Measurements from ENCODE around the gene TPK1. TPM values are rescaled to one million over a fixed set of nuclear protein-coding genes. Genes with fewer than 3 reads are reported as not detected.

Gene TPK1
- total and polyA plus RNA-seq, 9 donors = 3.0 to 4.9 (median 3.4) TPM

DNA sequence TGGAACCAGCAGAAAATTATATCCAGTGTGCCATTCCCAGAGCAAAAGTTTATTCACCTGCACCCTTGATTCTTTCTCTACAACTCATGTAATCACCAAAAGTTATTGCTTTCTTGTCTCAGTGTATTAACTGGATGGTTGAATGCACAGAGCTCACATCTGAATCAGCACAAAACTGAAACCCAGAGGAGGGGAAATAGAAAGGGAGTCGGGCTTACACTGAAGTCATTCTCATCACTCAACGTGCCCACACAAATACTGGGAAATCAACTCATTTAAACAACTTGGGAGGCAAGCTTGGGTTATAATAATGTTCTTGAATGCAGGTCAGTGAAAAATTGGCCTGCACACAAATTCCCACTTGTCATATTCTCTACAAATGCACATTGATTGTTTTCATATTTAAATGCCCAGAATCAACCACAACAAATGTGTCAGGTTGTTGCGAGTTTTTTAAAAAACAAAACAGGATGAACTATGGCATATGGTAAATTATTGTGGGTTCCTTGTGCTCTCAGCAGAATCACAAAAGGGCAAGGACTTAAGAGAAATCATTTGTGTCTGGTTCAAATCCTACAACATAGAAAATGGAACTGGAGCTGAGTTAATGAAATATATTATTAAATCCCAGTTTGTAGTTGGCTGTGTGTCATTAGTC lies 306.5 kb downstream of the TPK1 start:
- Histone ChIP-seq H3K27ac (ENCODE audit: low read length) (no peak overlapping the region), H3K27me3 (ENCODE audit: control insufficient read depth, insufficient read depth, low read length) (no peaks in the 10 kb centered on the region), H3K9me3 (replicated peaks; ENCODE audit: control insufficient read depth, low read depth, low read length) (no peaks in the 10 kb centered on the region), H3K4me3 (ENCODE audit: low read length) (no peak overlapping the region), H3K4me1 (ENCODE audit: control insufficient read depth, insufficient read depth, low read length) (no peaks in the 10 kb centered on the region), H3K36me3 (ENCODE audit: control insufficient read depth, insufficient read depth, low read length) (no peaks in the 10 kb centered on the region)
- no peak for DNase-seq
- no CpG with 5 or more reads among the region's 3 CpGs for WGBS (ENCODE audit: insufficient coverage)

DNA sequence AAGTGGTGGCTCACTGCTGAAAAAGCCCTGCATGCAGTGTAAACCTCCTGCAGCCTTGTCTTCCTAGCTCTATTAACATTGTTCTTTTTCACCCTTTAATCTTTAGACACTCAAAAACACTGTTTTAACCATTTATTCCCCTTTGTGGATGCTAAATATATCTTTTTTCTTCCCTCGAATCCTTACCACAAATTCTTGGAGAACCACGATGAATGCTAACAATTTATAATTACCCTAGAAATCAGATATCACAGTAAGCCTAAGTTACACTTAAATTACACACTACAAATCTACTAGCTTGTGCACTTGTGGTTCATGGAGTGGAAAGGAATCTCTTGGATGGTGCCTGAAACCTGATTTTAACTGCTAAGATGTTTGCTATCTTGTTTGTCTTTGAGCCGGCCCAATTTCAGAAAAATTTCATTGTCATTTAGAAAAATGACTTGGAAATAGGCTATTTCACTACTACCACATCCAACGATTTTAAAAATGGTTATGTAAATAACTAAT lies 307.3 kb downstream of the TPK1 start:
- WGBS (ENCODE audit: insufficient coverage) = no CpG with 5 or more reads among the region's 4 CpGs
- H3K9me3 ChIP-seq (replicated peaks; ENCODE audit: control insufficient read depth, low read depth, low read length) = no peaks in the 10 kb centered on the region
- H3K27ac ChIP-seq (ENCODE audit: low read length) = no peak overlapping the region
- H3K4me3 ChIP-seq (ENCODE audit: low read length) = no peak overlapping the region
- H3K4me1 ChIP-seq (ENCODE audit: control insufficient read depth, insufficient read depth, low read length) = no peaks in the 10 kb centered on the region
- H3K36me3 ChIP-seq (ENCODE audit: control insufficient read depth, insufficient read depth, low read length) = no peaks in the 10 kb centered on the region
- no peaks in the 10 kb centered on the region for H3K27me3 ChIP-seq (ENCODE audit: control insufficient read depth, insufficient read depth, low read length)
- DNase-seq = no peak

DNA sequence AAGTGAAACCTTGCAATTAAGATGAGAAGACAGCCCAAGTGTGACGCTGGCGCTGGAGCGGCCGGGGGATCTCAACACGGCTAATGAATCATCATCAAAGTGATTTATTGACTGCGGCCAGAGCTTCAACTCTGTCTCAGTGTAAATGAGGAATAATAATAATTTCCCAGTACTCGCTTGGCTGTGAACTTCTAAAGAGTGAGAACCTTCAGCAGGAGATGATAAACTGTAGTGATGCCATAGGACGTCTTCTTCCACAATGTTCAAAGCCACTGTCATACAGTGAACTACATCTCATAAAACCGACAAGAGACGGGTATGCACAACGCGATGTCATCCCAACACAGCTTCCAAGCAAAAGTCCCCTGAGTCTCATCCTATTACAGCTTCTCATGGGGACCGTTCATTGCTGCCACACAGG lies 308.8 kb downstream of the TPK1 start:
- H3K4me3 ChIP-seq (ENCODE audit: low read length) = no peak overlapping the region
- no peaks in the 10 kb centered on the region for H3K36me3 ChIP-seq (ENCODE audit: control insufficient read depth, insufficient read depth, low read length)
- WGBS (ENCODE audit: insufficient coverage) = 52% methylated on average over 4 of the region's 13 CpGs
- H3K4me1 ChIP-seq (ENCODE audit: control insufficient read depth, insufficient read depth, low read length) = no peaks in the 10 kb centered on the region
- H3K27me3 ChIP-seq (ENCODE audit: control insufficient read depth, insufficient read depth, low read length) = no peaks in the 10 kb centered on the region
- H3K9me3 ChIP-seq (replicated peaks; ENCODE audit: control insufficient read depth, low read depth, low read length) = no peaks in the 10 kb centered on the region
- H3K27ac ChIP-seq (ENCODE audit: low read length) = no peak overlapping the region
- DNase-seq = no peak

DNA sequence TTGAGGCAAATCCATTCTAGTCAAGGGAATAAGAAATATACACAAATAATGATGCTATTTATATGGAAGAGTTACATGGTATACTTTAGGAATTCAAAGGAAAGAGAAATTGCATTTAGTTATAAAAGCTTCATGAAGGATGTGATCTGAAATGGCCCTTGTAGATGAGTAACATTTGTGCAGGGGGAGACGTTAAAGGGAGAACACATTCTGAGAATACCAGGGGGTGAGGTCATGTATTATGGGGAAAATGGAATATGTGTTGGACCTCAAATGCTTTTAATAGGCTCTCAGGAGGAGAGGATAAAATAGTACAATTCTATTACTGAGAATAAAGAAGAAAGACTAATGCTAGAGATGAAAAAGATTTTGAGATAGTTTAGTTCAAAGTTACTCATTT lies 309.9 kb downstream of the TPK1 start:
- no peak for DNase-seq
- 33% methylated on average over 1 of the region's 1 CpG for WGBS (ENCODE audit: insufficient coverage)
- H3K4me3 ChIP-seq (ENCODE audit: low read length) = no peak overlapping the region
- no peaks in the 10 kb centered on the region for H3K4me1 ChIP-seq (ENCODE audit: control insufficient read depth, insufficient read depth, low read length)
- no peaks in the 10 kb centered on the region for H3K27me3 ChIP-seq (ENCODE audit: control insufficient read depth, insufficient read depth, low read length)
- no peaks in the 10 kb centered on the region for H3K9me3 ChIP-seq (replicated peaks; ENCODE audit: control insufficient read depth, low read depth, low read length)
- no peaks in the 10 kb centered on the region for H3K36me3 ChIP-seq (ENCODE audit: control insufficient read depth, insufficient read depth, low read length)
- H3K27ac ChIP-seq (ENCODE audit: low read length) = no peak overlapping the region

DNA sequence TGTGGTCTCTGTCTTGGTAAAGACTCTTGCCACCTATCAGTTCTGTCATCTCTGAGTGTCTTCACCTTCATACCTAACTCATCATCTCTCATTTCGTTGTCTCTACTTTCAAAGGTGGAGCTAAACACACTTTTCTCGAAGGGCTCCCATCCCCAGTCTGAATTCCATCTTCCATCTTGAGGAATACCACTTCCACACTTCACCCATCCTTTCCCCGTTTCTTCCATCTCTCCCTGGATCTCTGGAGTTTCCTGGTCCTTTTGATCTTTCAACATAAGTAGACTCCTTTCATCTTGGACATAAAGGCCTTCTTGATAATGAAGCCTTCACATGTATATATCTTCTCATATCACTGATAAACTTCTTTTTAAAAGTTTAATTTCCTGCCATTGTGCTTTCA lies 311.6 kb downstream of the TPK1 start:
- Histone ChIP-seq H3K9me3 (replicated peaks; ENCODE audit: control insufficient read depth, low read depth, low read length) (no peaks in the 10 kb centered on the region), H3K27me3 (ENCODE audit: control insufficient read depth, insufficient read depth, low read length) (no peaks in the 10 kb centered on the region), H3K4me3 (ENCODE audit: low read length) (no peak overlapping the region), H3K27ac (ENCODE audit: low read length) (no peak overlapping the region), H3K36me3 (ENCODE audit: control insufficient read depth, insufficient read depth, low read length) (no peaks in the 10 kb centered on the region), H3K4me1 (ENCODE audit: control insufficient read depth, insufficient read depth, low read length) (no peaks in the 10 kb centered on the region)
- no peak for DNase-seq
- WGBS (ENCODE audit: insufficient coverage) = 95% methylated on average over 3 of the region's 3 CpGs

DNA sequence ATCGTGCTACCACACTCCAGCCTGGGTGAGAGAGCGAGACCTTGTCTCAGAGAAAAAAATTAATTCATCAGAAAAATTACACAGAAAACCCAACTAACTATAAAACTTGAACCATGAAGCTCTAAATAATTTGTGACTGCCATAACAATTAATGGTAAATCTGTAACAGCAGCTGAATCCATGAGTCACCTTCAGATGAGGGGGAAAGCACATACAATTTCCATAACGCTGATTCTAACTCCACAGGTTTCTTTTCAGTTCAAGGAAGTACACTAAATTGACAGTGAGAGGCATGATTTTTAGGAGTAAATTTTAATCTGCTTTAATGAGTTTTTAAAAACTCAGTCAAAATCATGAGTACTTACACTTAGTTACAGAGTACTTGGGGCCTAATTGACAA lies 312.2 kb downstream of the TPK1 start:
- no peak overlapping the region for H3K27ac ChIP-seq (ENCODE audit: low read length)
- no peaks in the 10 kb centered on the region for H3K36me3 ChIP-seq (ENCODE audit: control insufficient read depth, insufficient read depth, low read length)
- H3K4me1 ChIP-seq (ENCODE audit: control insufficient read depth, insufficient read depth, low read length) = no peaks in the 10 kb centered on the region
- H3K9me3 ChIP-seq (replicated peaks; ENCODE audit: control insufficient read depth, low read depth, low read length) = no peaks in the 10 kb centered on the region
- DNase-seq = no peak
- H3K27me3 ChIP-seq (ENCODE audit: control insufficient read depth, insufficient read depth, low read length) = no peaks in the 10 kb centered on the region
- no CpG with 5 or more reads among the region's 3 CpGs for WGBS (ENCODE audit: insufficient coverage)
- no peak overlapping the region for H3K4me3 ChIP-seq (ENCODE audit: low read length)

DNA sequence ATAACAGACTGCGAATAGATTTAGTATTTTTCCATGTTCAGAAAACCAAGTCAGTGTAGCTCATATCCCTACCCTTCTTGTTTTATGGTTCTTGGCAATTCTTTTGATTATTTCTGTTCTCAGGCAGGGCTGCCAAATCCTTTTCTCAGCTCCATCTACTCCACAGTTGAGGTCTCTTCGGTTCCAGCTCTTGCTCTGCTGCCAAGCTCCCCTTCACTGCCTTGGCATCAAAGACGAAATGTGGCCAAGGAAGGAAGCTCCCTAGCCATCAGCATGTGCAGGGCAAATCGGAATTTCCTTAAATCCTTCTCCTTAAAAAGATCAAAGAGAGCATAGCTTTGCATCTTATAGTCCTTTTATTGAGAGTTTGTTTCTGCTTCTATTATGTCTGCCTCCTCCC lies 315.9 kb downstream of the TPK1 start:
- WGBS (ENCODE audit: insufficient coverage) = no CpG with 5 or more reads among the region's 4 CpGs
- DNase-seq = peak; percentile 89
- no peaks in the 10 kb centered on the region for H3K9me3 ChIP-seq (replicated peaks; ENCODE audit: control insufficient read depth, low read depth, low read length)
- H3K27me3 ChIP-seq (ENCODE audit: control insufficient read depth, insufficient read depth, low read length) = no peaks in the 10 kb centered on the region
- no peak overlapping the region for H3K27ac ChIP-seq (ENCODE audit: low read length)
- no peaks in the 10 kb centered on the region for H3K4me1 ChIP-seq (ENCODE audit: control insufficient read depth, insufficient read depth, low read length)
- no peaks in the 10 kb centered on the region for H3K36me3 ChIP-seq (ENCODE audit: control insufficient read depth, insufficient read depth, low read length)
- H3K4me3 ChIP-seq (ENCODE audit: low read length) = no peak overlapping the region

DNA sequence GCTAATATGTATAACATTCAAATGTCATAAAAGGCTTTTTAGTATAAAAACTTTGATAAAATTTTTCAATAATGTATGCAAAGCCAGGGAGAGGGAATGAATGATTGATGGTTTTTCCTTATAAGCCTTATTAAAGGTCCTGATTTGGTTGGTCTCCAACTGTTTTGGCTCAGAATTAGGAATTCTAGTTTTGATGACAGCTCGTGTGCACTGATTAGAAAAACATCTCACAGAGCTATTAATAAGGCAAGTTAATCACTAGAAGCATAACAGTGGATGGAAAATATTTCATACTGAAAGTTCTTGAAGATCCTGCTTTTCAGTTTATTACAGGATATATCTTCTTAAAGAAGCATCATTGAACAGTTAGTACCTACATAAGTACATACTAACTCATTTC lies 317.5 kb downstream of the TPK1 start:
- H3K27ac ChIP-seq (ENCODE audit: low read length) = no peak overlapping the region
- DNase-seq = peak; percentile 71
- WGBS (ENCODE audit: insufficient coverage) = no CpG with 5 or more reads among the region's 1 CpG
- H3K9me3 ChIP-seq (replicated peaks; ENCODE audit: control insufficient read depth, low read depth, low read length) = no peaks in the 10 kb centered on the region
- H3K27me3 ChIP-seq (ENCODE audit: control insufficient read depth, insufficient read depth, low read length) = no peaks in the 10 kb centered on the region
- H3K4me3 ChIP-seq (ENCODE audit: low read length) = no peak overlapping the region
- no peaks in the 10 kb centered on the region for H3K36me3 ChIP-seq (ENCODE audit: control insufficient read depth, insufficient read depth, low read length)
- H3K4me1 ChIP-seq (ENCODE audit: control insufficient read depth, insufficient read depth, low read length) = no peaks in the 10 kb centered on the region

DNA sequence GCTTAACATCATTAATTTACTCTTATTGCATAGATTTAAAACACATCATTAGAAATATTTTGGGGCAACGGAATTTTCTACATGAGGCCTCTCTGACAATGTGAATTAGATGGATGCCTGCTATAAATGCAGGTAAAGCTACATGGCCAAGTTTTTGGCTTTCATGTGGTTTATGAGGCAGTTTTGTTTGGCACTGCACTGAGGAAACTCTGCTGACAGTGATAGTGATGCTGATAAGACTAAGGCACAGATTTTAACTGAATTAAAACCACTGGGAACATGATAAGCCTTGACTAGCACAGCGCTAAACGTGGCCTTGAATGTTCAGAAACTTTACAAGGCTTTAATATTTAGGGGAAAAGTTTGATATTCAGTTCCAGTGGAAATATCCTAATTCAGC lies 318.1 kb downstream of the TPK1 start:
- Histone ChIP-seq H3K4me3 (ENCODE audit: low read length) (no peak overlapping the region), H3K27ac (ENCODE audit: low read length) (no peak overlapping the region), H3K9me3 (replicated peaks; ENCODE audit: control insufficient read depth, low read depth, low read length) (no peaks in the 10 kb centered on the region), H3K36me3 (ENCODE audit: control insufficient read depth, insufficient read depth, low read length) (no peaks in the 10 kb centered on the region), H3K4me1 (ENCODE audit: control insufficient read depth, insufficient read depth, low read length) (no peaks in the 10 kb centered on the region), H3K27me3 (ENCODE audit: control insufficient read depth, insufficient read depth, low read length) (no peaks in the 10 kb centered on the region)
- no peak for DNase-seq
- WGBS (ENCODE audit: insufficient coverage) = no CpG with 5 or more reads among the region's 3 CpGs

DNA sequence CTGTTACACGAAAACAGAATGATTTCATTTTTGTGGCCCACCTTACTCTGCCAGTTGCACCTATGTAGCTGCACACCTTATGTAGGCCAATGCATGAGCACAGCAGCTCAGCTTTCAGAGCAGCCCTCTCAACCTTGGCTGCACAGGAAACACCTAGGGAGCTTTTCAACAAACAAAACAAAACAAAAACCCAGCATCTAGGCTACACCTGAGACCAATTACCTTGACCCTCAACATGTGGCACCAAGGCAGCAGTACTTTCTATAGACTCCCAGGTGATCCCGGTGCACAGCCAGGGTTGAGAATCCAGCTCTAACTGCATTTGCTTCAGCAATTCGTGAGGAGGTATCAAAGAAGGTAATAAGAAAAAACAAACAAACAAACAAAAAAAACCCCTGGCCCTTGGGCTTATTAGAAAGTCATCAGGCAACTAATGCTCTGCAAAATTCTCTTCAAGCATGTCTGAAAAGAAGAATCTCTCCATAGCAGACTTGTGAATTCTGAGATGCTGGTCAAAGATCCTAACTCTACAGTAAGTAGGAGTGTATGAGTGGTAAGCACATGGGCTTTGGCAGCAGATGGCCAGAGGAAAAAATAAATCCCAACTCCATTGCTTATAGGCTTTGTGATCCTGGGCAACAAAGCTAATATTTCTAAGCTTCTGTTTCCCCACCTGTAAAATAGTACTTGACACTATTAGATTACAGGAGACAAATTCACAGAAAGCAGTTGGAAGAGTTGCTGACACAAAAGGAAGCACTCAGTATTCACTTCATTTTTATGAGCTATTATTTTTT lies 318.9 kb downstream of the TPK1 start:
- Histone ChIP-seq H3K27me3 (ENCODE audit: control insufficient read depth, insufficient read depth, low read length) (no peaks in the 10 kb centered on the region), H3K36me3 (ENCODE audit: control insufficient read depth, insufficient read depth, low read length) (no peaks in the 10 kb centered on the region), H3K4me3 (ENCODE audit: low read length) (no peak overlapping the region), H3K4me1 (ENCODE audit: control insufficient read depth, insufficient read depth, low read length) (no peaks in the 10 kb centered on the region), H3K9me3 (replicated peaks; ENCODE audit: control insufficient read depth, low read depth, low read length) (no peaks in the 10 kb centered on the region), H3K27ac (ENCODE audit: low read length) (no peak overlapping the region)
- no CpG with 5 or more reads among the region's 3 CpGs for WGBS (ENCODE audit: insufficient coverage)
- DNase-seq = no peak

Data from muscle of leg (tissue), 11 donors.